GM08714 (cell line): ENCODE measurements around the gene CCDC59.
A peak's percentile ranks its signal among the peaks of the same experiment; 100 is the strongest.
"Not testable (repeated sequence)": the region's sequence is repeated elsewhere in the genome, so short reads cannot be mapped to it uniquely, and the experiment has no call there.

Source experiments
- H3K4me3 ChIP-seq: fragments of 200-500 bp; sonication (Bioruptor generic); 2 replicates; pipeline ENCODE4 v1.5.1; 2014; ENCODE audit warnings: mild to moderate bottlenecking, low read length, inconsistent platforms
- ZNF274 ChIP-seq: IDR thresholded peaks from 2 replicates; pipeline ENCODE4 v1.6.1; 2012; ENCODE audit warnings: mild to moderate bottlenecking, low read depth, low read length

Gene CCDC59

GRCh38 chr12:82358200-82359114 is at the start of gene CCDC59, which contains the start of gene METTL25:
CCDC59 (minus strand) TSS chr12:82358387; CDS start chr12:82358376, 11 bp downstream.
METTL25 (plus strand) TSS chr12:82358529; CDS start chr12:82358566, 37 bp downstream.
- H3K4me3 ChIP-seq = peak within 1 kb of the TSS; percentile 100
- no peak for TF ChIP-seq ZNF274

GRCh38 chr12:82407481-82407880 is 49.3 kb upstream of the CCDC59 start:
- H3K4me3 ChIP-seq = no peak overlapping the region
- no peak for TF ChIP-seq ZNF274

GRCh38 chr12:82406651-82407050 is 48.5 kb upstream of the CCDC59 start:
- no peak for TF ChIP-seq ZNF274

GRCh38 chr12:82400819-82401218 is 42.6 kb upstream of the CCDC59 start:
- TF ChIP-seq ZNF274 = no peak
- no peak overlapping the region for H3K4me3 ChIP-seq

More at GRCh38 chr12:82406651-82407050, 48.5 kb upstream of the CCDC59 start:
- no peak overlapping the region for H3K4me3 ChIP-seq

- TF ChIP-seq ZNF274 = no peak
- H3K4me3 ChIP-seq = no peak overlapping the region
Observed at GRCh38 chr12:82398879-82399278, 40.7 kb upstream of the CCDC59 start.

GRCh38 chr12:82383930-82384552 is 25.9 kb upstream of the CCDC59 start:
- no peak for TF ChIP-seq ZNF274
- no peak overlapping the region for H3K4me3 ChIP-seq

GRCh38 chr12:82378997-82379396 is 20.8 kb upstream of the CCDC59 start:
- no peak overlapping the region for H3K4me3 ChIP-seq
- no peak for TF ChIP-seq ZNF274

- no peak for TF ChIP-seq ZNF274
Observed at GRCh38 chr12:82375201-82375600, 17.0 kb upstream of the CCDC59 start.

GRCh38 chr12:82366197-82366596 is 8.0 kb upstream of the CCDC59 start:
- TF ChIP-seq ZNF274 = no peak
- H3K4me3 ChIP-seq = no peak overlapping the region

More at GRCh38 chr12:82375201-82375600, 17.0 kb upstream of the CCDC59 start:
- no peak overlapping the region for H3K4me3 ChIP-seq

GRCh38 chr12:82363990-82364389 is 5.8 kb upstream of the CCDC59 start:
- H3K4me3 ChIP-seq = no peak overlapping the region
- TF ChIP-seq ZNF274 = no peak

- no peak for TF ChIP-seq ZNF274
- no peak overlapping the region for H3K4me3 ChIP-seq
Observed at GRCh38 chr12:82361461-82361915, 3.3 kb upstream of the CCDC59 start.

GRCh38 chr12:82360834-82361233 is 2.6 kb upstream of the CCDC59 start:
- not testable (repeated sequence) for H3K4me3 ChIP-seq

- TF ChIP-seq ZNF274 = no peak
Observed at GRCh38 chr12:82359115-82359478, 910 bp upstream of the CCDC59 start.

GRCh38 chr12:82357845-82358199 is 365 bp downstream of the CCDC59 start:
- peak overlapping the region; percentile 100 for H3K4me3 ChIP-seq
- no peak for TF ChIP-seq ZNF274

More at GRCh38 chr12:82359115-82359478, 910 bp upstream of the CCDC59 start:
- H3K4me3 ChIP-seq = peak overlapping the region; percentile 89

- H3K4me3 ChIP-seq = peak overlapping the region; percentile 100
- TF ChIP-seq ZNF274 = no peak
Observed at GRCh38 chr12:82357340-82357739, 847 bp downstream of the CCDC59 start.
